ENCODE results near the gene WDR91. TPM values are rescaled to one million over a fixed set of nuclear protein-coding genes. Genes with fewer than 3 reads are reported as not detected.

WDR91 gene
- total and polyA plus RNA-seq, 11 donors = 3.0 to 11.4 (median 5.7) TPM

- peak in 6 of 12 donors; percentile 15 to 44 (median 36) for TF ChIP-seq CTCF (IDR thresholded peaks at IDR 0.05)
- no peak for TF ChIP-seq POLR2A (IDR thresholded peaks at IDR 0.05)
- H3K4me3 ChIP-seq = peak overlapping the region; percentile 68 to 99 (median 87)
- ATAC-seq = no peak
- H3K27ac ChIP-seq = peak overlapping the region; percentile 83 to 100 (median 97)
- H3K36me3 ChIP-seq = peaks cover 0 to 41% (median 38%) of the 10 kb centered on the region in 9 donors
- H3K9me3 ChIP-seq = no peaks in the 10 kb centered on the region
- DNase-seq = peak in 2 of 5 donors; percentile 44 to 65
- peaks cover 12 to 73% (median 59%) of the 10 kb centered on the region in 12 donors for H3K4me1 ChIP-seq
- H3K27me3 ChIP-seq = no peaks in the 10 kb centered on the region
- intact Hi-C loops (cut with DNase I) = loop anchor here in 5 of 10 donors (5.0 to 10.0 kb wide), 4 partner anchors 182 to 485 kb away; partner anchors contain the start of genes AGBL3 (in 3 of the 5) and CALD1 (in 2 of the 5)
- 68 to 73% (median 71%) methylated on average over 11 of the region's 11 CpGs for WGBS, 4 donors
These were observed 42.0 kb downstream of the WDR91 start for GRCh38 chr7:135169141-135169963.

- Histone ChIP-seq H3K36me3 (peaks cover 0 to 47% (median 40%) of the 10 kb centered on the region in 9 donors), H3K27ac (peak overlapping the region in 10 of 12 donors; percentile 8 to 100 (median 94)), H3K27me3 (no peaks in the 10 kb centered on the region), H3K9me3 (no peaks in the 10 kb centered on the region), H3K4me1 (peaks cover 14 to 77% (median 63%) of the 10 kb centered on the region in 12 donors), H3K4me3 (peak overlapping the region in 1 of 12 donors; percentile 89)
- no peak for ATAC-seq
- intact Hi-C loops (cut with DNase I) = loop anchor here in 5 of 10 donors (5.0 to 10.0 kb wide), 4 partner anchors 181 to 484 kb away; partner anchors contain the start of genes AGBL3 (in 3 of the 5) and CALD1 (in 2 of the 5)
- TF ChIP-seq CTCF (IDR thresholded peaks at IDR 0.05) = no peak
- WGBS, 4 donors = 88 to 92% (median 89%) methylated on average over 13 of the region's 13 CpGs
- no peak for DNase-seq
These were observed 42.7 kb downstream of the WDR91 start for GRCh38 chr7:135168489-135169140.

- Histone ChIP-seq H3K4me3 (peak overlapping the region in 1 of 12 donors; percentile 15), H3K4me1 (peaks cover 14 to 77% (median 63%) of the 10 kb centered on the region in 12 donors), H3K27ac (peak overlapping the region in 10 of 12 donors; percentile 24 to 100 (median 76)), H3K27me3 (no peaks in the 10 kb centered on the region), H3K9me3 (no peaks in the 10 kb centered on the region), H3K36me3 (peaks cover 0 to 50% (median 40%) of the 10 kb centered on the region in 9 donors)
- TF ChIP-seq POLR2A (IDR thresholded peaks at IDR 0.05) (no peak), CTCF (IDR thresholded peaks at IDR 0.05) (no peak)
- no peak for DNase-seq
- 51 to 76% (median 60%) methylated on average over 4 to 9 of the region's 9 CpGs for WGBS, 4 donors
- no peak for ATAC-seq
- intact Hi-C loops (cut with DNase I) = loop anchor here in 5 of 10 donors (5.0 to 10.0 kb wide), 4 partner anchors 181 to 483 kb away; partner anchors contain the start of genes AGBL3 (in 3 of the 5) and CALD1 (in 2 of the 5)
These were observed 43.3 kb downstream of the WDR91 start for GRCh38 chr7:135168001-135168400.

Data from heart left ventricle (tissue), 16 donors.